WTC11 (cell line): ENCODE measurements around the gene CCR8. TPM values are rescaled to one million over a fixed set of nuclear protein-coding genes. Genes with fewer than 3 reads are reported as not detected.
"Not testable (repeated sequence)": the region's sequence is repeated elsewhere in the genome, so short reads cannot be mapped to it uniquely, and the experiment has no call there.

ENCODE experiments used
- ATAC-seq: fragments of 200-7000 bp; cut with Tn5 transposase; 2 replicates; pipeline ENCODE4 v1.10.0; 2021; ENCODE audit warnings: mild to moderate bottlenecking, moderate library complexity
- CTCF ChIA-PET: fragments of 300-600 bp; sonication (Branson Sonifier 250); formaldehyde crosslinking; loops from one replicate; lab custom pipeline; 2021; ENCODE audit warnings: antibody characterized with exemption; lab: Charles Lee
- POLR2A ChIA-PET: fragments of 350-600 bp; sonication (Branson Sonifier 250); formaldehyde crosslinking; loops from one replicate; lab custom pipeline; 2021; ENCODE audit warnings: antibody characterized with exemption; lab: Charles Lee
- DNase-seq: peaks from one replicate; pipeline ENCODE4 v3.0.0; 2021; ENCODE audit warnings: low spot score
- H3K27ac Mint-ChIP-seq: 2 replicates; pipeline ENCODE4 v1.8.0; 2021; ENCODE audit warnings: mixed read lengths
- H3K27me3 Mint-ChIP-seq: 2 replicates; pipeline ENCODE4 v1.8.0; 2021; ENCODE audit warnings: low read depth, mild to moderate bottlenecking, moderate library complexity, mixed read lengths
- H3K36me3 Mint-ChIP-seq: 2 replicates; pipeline ENCODE4 v1.8.0; 2021; ENCODE audit warnings: mixed read lengths
- H3K4me1 Mint-ChIP-seq: 2 replicates; pipeline ENCODE4 v1.8.0; 2022; ENCODE audit warnings: mixed read lengths
- H3K4me3 Mint-ChIP-seq: 2 replicates; pipeline ENCODE4 v1.8.0; 2021; ENCODE audit warnings: mild to moderate bottlenecking, moderate library complexity, mixed read lengths
- H3K9me3 Mint-ChIP-seq: 2 replicates; pipeline ENCODE4 v1.8.0; 2021; ENCODE audit warnings: mixed read lengths
- ATF1 ChIP-seq: sonication (generic); formaldehyde crosslinking; IDR thresholded peaks from 2 replicates; pipeline ENCODE4 v1.8.1; 2023; ENCODE audit warnings: mild to moderate bottlenecking, moderate library complexity, missing genetic modification reagents
- CBFB ChIP-seq: sonication (generic); formaldehyde crosslinking; IDR thresholded peaks from 2 replicates; pipeline ENCODE4 v1.8.1; 2022; ENCODE audit warnings: mild to moderate bottlenecking, low read depth, missing genetic modification reagents
- CDX4 ChIP-seq: fragments of 250-450 bp; sonication (Bioruptor Pico); IDR thresholded peaks from 2 replicates; pipeline ENCODE4 v1.9.0; 2021; ENCODE audit warnings: moderate library complexity, mild to moderate bottlenecking, inconsistent platforms, borderline replicate concordance
- CTCF ChIP-seq: fragments of 200-600 bp; IDR thresholded peaks from 2 replicates; pipeline ENCODE4 v1.8.0; 2022; ENCODE audit warnings: antibody characterized with exemption
- E2F4 ChIP-seq: sonication (generic); formaldehyde crosslinking; IDR thresholded peaks from 2 replicates; pipeline ENCODE4 v1.8.1; 2022; ENCODE audit warnings: low read depth, mild to moderate bottlenecking, moderate library complexity, missing genetic modification reagents, borderline replicate concordance
- E2F5 ChIP-seq: sonication (generic); formaldehyde crosslinking; IDR thresholded peaks from 2 replicates; pipeline ENCODE4 v1.8.1; 2022; ENCODE audit warnings: mild to moderate bottlenecking, moderate library complexity, missing genetic modification reagents
- ELF4 ChIP-seq: sonication (generic); formaldehyde crosslinking; IDR thresholded peaks from 2 replicates; pipeline ENCODE4 v1.8.1; 2022; ENCODE audit warnings: low read depth, mild to moderate bottlenecking, moderate library complexity, missing genetic modification reagents
- EMX1 ChIP-seq: fragments of 250-450 bp; sonication (Bioruptor Pico); IDR thresholded peaks from 2 replicates; pipeline ENCODE4 v1.8.0; 2021; ENCODE audit warnings: mild to moderate bottlenecking
- ESRRA ChIP-seq: sonication (generic); formaldehyde crosslinking; IDR thresholded peaks from 2 replicates; pipeline ENCODE4 v1.8.1; 2022; ENCODE audit warnings: mild to moderate bottlenecking, missing genetic modification reagents, borderline replicate concordance
- HMGA2 ChIP-seq: fragments of 250-450 bp; sonication (Bioruptor Pico); IDR thresholded peaks from 2 replicates; pipeline ENCODE4 v1.4.0; 2021; ENCODE audit warnings: mild to moderate bottlenecking, moderate library complexity
- IRF2 ChIP-seq: sonication (generic); formaldehyde crosslinking; IDR thresholded peaks from 2 replicates; pipeline ENCODE4 v1.8.0; 2022; ENCODE audit warnings: low read depth, missing genetic modification reagents, borderline replicate concordance
- NFE2L1 ChIP-seq: sonication (generic); formaldehyde crosslinking; IDR thresholded peaks from 2 replicates; pipeline ENCODE4 v1.8.1; 2023; ENCODE audit warnings: missing genetic modification reagents
- NFYB ChIP-seq: sonication (generic); formaldehyde crosslinking; conservative IDR thresholded peaks from 2 replicates; pipeline ENCODE4 v1.8.0; 2022; ENCODE audit warnings: low read depth, missing genetic modification reagents
- NR1H2 ChIP-seq: sonication (generic); formaldehyde crosslinking; IDR thresholded peaks from 2 replicates; pipeline ENCODE4 v1.9.0; 2021; ENCODE audit warnings: mild to moderate bottlenecking, moderate library complexity, missing genetic modification reagents
- OVOL2 ChIP-seq: fragments of 250-450 bp; sonication (Bioruptor Pico); IDR thresholded peaks from 2 replicates; pipeline ENCODE4 v1.9.0; 2021; ENCODE audit warnings: mild to moderate bottlenecking, borderline replicate concordance
- PRRX2 ChIP-seq: fragments of 250-450 bp; sonication (Bioruptor Pico); IDR thresholded peaks from 2 replicates; pipeline ENCODE4 v1.8.0; 2021; ENCODE audit warnings: mild to moderate bottlenecking
- RORB ChIP-seq: fragments of 250-450 bp; sonication (Bioruptor Pico); IDR thresholded peaks from 2 replicates; pipeline ENCODE4 v1.9.0; 2021; ENCODE audit warnings: mild to moderate bottlenecking
- SMAD3 ChIP-seq: sonication (generic); formaldehyde crosslinking; IDR thresholded peaks from 2 replicates; pipeline ENCODE4 v1.8.0; 2022; ENCODE audit warnings: missing genetic modification reagents, mild to moderate bottlenecking, borderline replicate concordance
- SP1 ChIP-seq: sonication (generic); formaldehyde crosslinking; conservative IDR thresholded peaks from 2 replicates; pipeline ENCODE4 v1.8.1; 2022; ENCODE audit warnings: missing genetic modification reagents
- USF2 ChIP-seq: sonication (generic); formaldehyde crosslinking; IDR thresholded peaks from 2 replicates; pipeline ENCODE4 v1.8.1; 2023; ENCODE audit warnings: mild to moderate bottlenecking, missing genetic modification reagents, moderate library complexity
- ZBTB43 ChIP-seq: sonication (generic); formaldehyde crosslinking; IDR thresholded peaks from 2 replicates; pipeline ENCODE4 v1.8.1; 2023; ENCODE audit warnings: mild to moderate bottlenecking, missing genetic modification reagents
- ZMAT4 ChIP-seq: fragments of 250-450 bp; sonication (Bioruptor Pico); IDR thresholded peaks from 2 replicates; pipeline ENCODE4 v1.9.0; 2021; ENCODE audit warnings: mild to moderate bottlenecking
- ZNF121 ChIP-seq: sonication (generic); formaldehyde crosslinking; IDR thresholded peaks from 2 replicates; pipeline ENCODE4 v1.8.0; 2023; ENCODE audit warnings: missing genetic modification reagents
- ZNF138 ChIP-seq: sonication (generic); formaldehyde crosslinking; conservative IDR thresholded peaks from 2 replicates; pipeline ENCODE4 v1.8.1; 2022; ENCODE audit warnings: mild to moderate bottlenecking, moderate library complexity, missing genetic modification reagents
- ZNF219 ChIP-seq: sonication (generic); formaldehyde crosslinking; IDR thresholded peaks from 2 replicates; pipeline ENCODE4 v1.8.0; 2023; ENCODE audit warnings: missing genetic modification reagents, mild to moderate bottlenecking, borderline replicate concordance
- total RNA-seq: library from RNA; stranded (reverse); gene quantifications from 3 replicates; pipeline ENCODE4 v1.2.3, GENCODE V29; 2021

Gene CCR8
- total RNA-seq, 1 experiment from 2014 or later = 0.33 TPM

- ChIA-PET CTCF (no interaction called here), POLR2A (no interaction called here)
- Mint-ChIP-seq H3K4me3 (no peak overlapping the region), H3K4me1 (no peaks in the 10 kb centered on the region), H3K27ac (no peak overlapping the region), H3K36me3 (no peaks in the 10 kb centered on the region), H3K9me3 (peaks cover 6% of the 10 kb centered on the region)
- DNase-seq (no peak), ATAC-seq (no peak)
- TF ChIP-seq CBFB (CRISPR knock-in tag) = no peak
- no peak for TF ChIP-seq NR1H2 (CRISPR knock-in tag)
- no peak for TF ChIP-seq IRF2 (CRISPR knock-in tag)
- TF ChIP-seq HMGA2 = no peak
- no peak for TF ChIP-seq ATF1 (CRISPR knock-in tag)
- no peak for TF ChIP-seq NFE2L1
- no peak for TF ChIP-seq ZNF121 (CRISPR knock-in tag)
- TF ChIP-seq, all 79 proteins: peak for 0
- peaks cover 5% of the 10 kb centered on the region; the same call in 1 of the 2 replicates for H3K27me3 Mint-ChIP-seq
These were observed 32.7 kb downstream of the CCR8 start for GRCh38 chr3:39362192-39362591.

- ChIA-PET POLR2A (no interaction called here), CTCF (no interaction called here)
- H3K4me1 Mint-ChIP-seq = no peaks in the 10 kb centered on the region
- no peaks in the 10 kb centered on the region for H3K36me3 Mint-ChIP-seq
- DNase-seq (no peak), ATAC-seq (no peak)
- peaks cover 5% of the 10 kb centered on the region; the same call in 1 of the 2 replicates for H3K27me3 Mint-ChIP-seq
- H3K9me3 Mint-ChIP-seq = peaks cover 6% of the 10 kb centered on the region
- no peak overlapping the region for H3K4me3 Mint-ChIP-seq
- no peak for TF ChIP-seq ZMAT4 (CRISPR knock-in tag)
- TF ChIP-seq PRRX2 = no peak
- no peak for TF ChIP-seq USF2 (CRISPR knock-in tag)
- no peak for TF ChIP-seq NFYB (CRISPR knock-in tag)
- TF ChIP-seq ESRRA (CRISPR knock-in tag) = no peak
- TF ChIP-seq HMGA2 = no peak
- TF ChIP-seq SP1 (CRISPR knock-in tag) = no peak
- no peak for TF ChIP-seq ELF4 (CRISPR knock-in tag)
- TF ChIP-seq EMX1 = no peak
- no peak for TF ChIP-seq OVOL2 (CRISPR knock-in tag)
- H3K27ac Mint-ChIP-seq = no peak overlapping the region
These were observed 33.3 kb downstream of the CCR8 start for GRCh38 chr3:39362812-39363211.

- H3K4me3 Mint-ChIP-seq, POLR2A ChIA-PET, H3K27ac Mint-ChIP-seq, ATAC-seq, H3K4me1 Mint-ChIP-seq, CTCF ChIA-PET, DNase-seq: not testable (repeated sequence)
- Mint-ChIP-seq H3K9me3 (peaks cover 50% of the 10 kb centered on the region), H3K36me3 (peaks cover 35% of the 10 kb centered on the region), H3K27me3 (peaks cover 16% of the 10 kb centered on the region)
These were observed 40.9 kb downstream of the CCR8 start for GRCh38 chr3:39370450-39370849.

GRCh38 chr3:39372833-39373232 is 43.3 kb downstream of the CCR8 start:
- Mint-ChIP-seq H3K36me3 (peaks cover 35% of the 10 kb centered on the region), H3K9me3 (peaks cover 50% of the 10 kb centered on the region), H3K4me1 (peaks cover 21% of the 10 kb centered on the region), H3K4me3 (no peak overlapping the region), H3K27ac (no peak overlapping the region), H3K27me3 (peaks cover 16% of the 10 kb centered on the region)
- CTCF ChIA-PET = no interaction called here
- no peak for ATAC-seq
- POLR2A ChIA-PET = no interaction called here
- DNase-seq = no peak
- TF ChIP-seq ZNF138 (CRISPR knock-in tag) = no peak
- TF ChIP-seq HMGA2 = no peak
- TF ChIP-seq CTCF = no peak
- TF ChIP-seq SMAD3 = no peak
- no peak for TF ChIP-seq ZBTB43 (CRISPR knock-in tag)
- no peak for TF ChIP-seq ZNF219 (CRISPR knock-in tag)
- TF ChIP-seq RORB (CRISPR knock-in tag) = no peak
- TF ChIP-seq OVOL2 (CRISPR knock-in tag) = no peak
- TF ChIP-seq E2F4 = no peak
- TF ChIP-seq E2F5 = no peak
- no peak for TF ChIP-seq CDX4
- TF ChIP-seq NFE2L1 = no peak
